ENCODE data around the gene IL2RA. TPM values are rescaled to one million over a fixed set of nuclear protein-coding genes. Genes with fewer than 3 reads are reported as not detected.

IL2RA gene
- total RNA-seq, 1 donor: not detected

GRCh38 chr10:6102128-6102527, 40.0 kb upstream of the IL2RA start:
- DNase-seq (ENCODE audit: insufficient read length, low spot score, missing footprints): no peak
- no peak overlapping the region for H3K27ac ChIP-seq (ENCODE audit: low read depth, low read length)
- H3K36me3 ChIP-seq (ENCODE audit: insufficient read depth, low read length): peaks cover 54% of the 10 kb centered on the region
- H4K20me1 ChIP-seq (ENCODE audit: insufficient read depth, low read length): peaks cover 2% of the 10 kb centered on the region
- no peak for TF ChIP-seq CTCF (IDR thresholded peaks at IDR 0.05; ENCODE audit: extremely low read depth, low read depth, low read length)
- no peaks in the 10 kb centered on the region for H3K27me3 ChIP-seq (ENCODE audit: insufficient read depth, low read length)
- no peak overlapping the region for H3K4me2 ChIP-seq (ENCODE audit: insufficient read depth, low read length)
- peaks cover 55% of the 10 kb centered on the region for H3K79me2 ChIP-seq (ENCODE audit: insufficient read depth, low read length)
- H3K4me3 ChIP-seq (ENCODE audit: insufficient read depth, low read length): no peak overlapping the region
- H3K4me1 ChIP-seq (ENCODE audit: insufficient read depth, low read length): no peaks in the 10 kb centered on the region
- H2AFZ ChIP-seq (ENCODE audit: low read length): no peak overlapping the region
- no peaks in the 10 kb centered on the region for H3K9me3 ChIP-seq (ENCODE audit: low read depth, low read length)

DNA sequence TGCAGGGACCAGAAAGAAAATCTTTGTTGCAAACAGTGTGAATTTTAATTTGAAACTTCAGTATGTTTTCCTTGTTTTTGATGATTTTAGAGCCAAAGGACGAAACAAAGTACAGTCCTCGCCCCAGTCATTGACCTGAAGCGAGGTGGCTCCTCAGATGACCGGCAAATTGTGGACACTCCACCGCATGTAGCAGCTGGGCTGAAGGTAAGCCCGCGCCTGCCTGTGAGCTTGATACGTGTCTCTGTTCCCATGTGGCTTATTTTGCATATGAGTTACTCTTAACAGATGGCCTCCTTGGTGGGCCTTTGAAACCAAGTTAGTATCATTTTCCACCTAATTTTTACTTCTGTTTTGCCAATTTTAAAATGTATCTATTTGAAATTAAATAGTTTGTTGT, 39.0 kb upstream of the IL2RA start:
- H3K4me1 ChIP-seq (ENCODE audit: insufficient read depth, low read length): no peaks in the 10 kb centered on the region
- H3K27me3 ChIP-seq (ENCODE audit: insufficient read depth, low read length): no peaks in the 10 kb centered on the region
- no peak overlapping the region for H3K4me3 ChIP-seq (ENCODE audit: insufficient read depth, low read length)
- H3K27ac ChIP-seq (ENCODE audit: low read depth, low read length): no peak overlapping the region
- peaks cover 65% of the 10 kb centered on the region for H3K79me2 ChIP-seq (ENCODE audit: insufficient read depth, low read length)
- H3K9me3 ChIP-seq (ENCODE audit: low read depth, low read length): no peaks in the 10 kb centered on the region
- no peak for DNase-seq (ENCODE audit: insufficient read length, low spot score, missing footprints)
- TF ChIP-seq CTCF (IDR thresholded peaks at IDR 0.05; ENCODE audit: extremely low read depth, low read depth, low read length): no peak
- no peak overlapping the region for H2AFZ ChIP-seq (ENCODE audit: low read length)
- H3K36me3 ChIP-seq (ENCODE audit: insufficient read depth, low read length): peaks cover 51% of the 10 kb centered on the region
- H3K4me2 ChIP-seq (ENCODE audit: insufficient read depth, low read length): no peak overlapping the region
- peaks cover 3% of the 10 kb centered on the region for H4K20me1 ChIP-seq (ENCODE audit: insufficient read depth, low read length)

DNA sequence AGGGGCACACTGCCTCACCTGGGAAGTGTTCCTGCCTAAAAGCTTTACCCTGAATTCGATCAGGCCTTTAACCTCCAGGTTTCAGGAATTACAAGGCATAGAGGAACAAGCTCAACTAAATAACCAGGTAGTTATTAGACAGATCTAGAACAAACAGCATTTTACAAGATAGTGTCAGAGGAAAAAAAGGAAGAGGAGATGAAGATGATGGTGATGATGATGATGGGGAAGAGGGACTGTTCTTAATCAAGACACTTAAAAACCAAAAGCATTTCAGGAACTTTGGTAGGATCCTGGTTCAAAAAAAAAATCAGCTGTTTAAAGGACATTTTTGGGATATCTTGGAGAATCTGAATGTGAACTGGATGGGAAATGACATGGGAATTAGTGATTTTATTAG, 38.2 kb upstream of the IL2RA start:
- no peak overlapping the region for H3K4me2 ChIP-seq (ENCODE audit: insufficient read depth, low read length)
- no peak for DNase-seq (ENCODE audit: insufficient read length, low spot score, missing footprints)
- H3K79me2 ChIP-seq (ENCODE audit: insufficient read depth, low read length): peaks cover 73% of the 10 kb centered on the region
- H3K4me1 ChIP-seq (ENCODE audit: insufficient read depth, low read length): peaks cover 6% of the 10 kb centered on the region
- peaks cover 6% of the 10 kb centered on the region for H4K20me1 ChIP-seq (ENCODE audit: insufficient read depth, low read length)
- H3K27me3 ChIP-seq (ENCODE audit: insufficient read depth, low read length): no peaks in the 10 kb centered on the region
- TF ChIP-seq CTCF (IDR thresholded peaks at IDR 0.05; ENCODE audit: extremely low read depth, low read depth, low read length): no peak
- H3K9me3 ChIP-seq (ENCODE audit: low read depth, low read length): no peaks in the 10 kb centered on the region
- no peak overlapping the region for H3K27ac ChIP-seq (ENCODE audit: low read depth, low read length)
- no peak overlapping the region for H2AFZ ChIP-seq (ENCODE audit: low read length)
- H3K4me3 ChIP-seq (ENCODE audit: insufficient read depth, low read length): no peak overlapping the region
- H3K36me3 ChIP-seq (ENCODE audit: insufficient read depth, low read length): peaks cover 51% of the 10 kb centered on the region

GRCh38 chr10:6098156-6098555, 36.0 kb upstream of the IL2RA start:
- DNase-seq (ENCODE audit: insufficient read length, low spot score, missing footprints): no peak
- Histone ChIP-seq H4K20me1 (ENCODE audit: insufficient read depth, low read length) (peaks cover 16% of the 10 kb centered on the region), H3K4me1 (ENCODE audit: insufficient read depth, low read length) (peaks cover 6% of the 10 kb centered on the region), H3K36me3 (ENCODE audit: insufficient read depth, low read length) (peaks cover 34% of the 10 kb centered on the region), H3K9me3 (ENCODE audit: low read depth, low read length) (no peaks in the 10 kb centered on the region), H3K4me3 (ENCODE audit: insufficient read depth, low read length) (no peak overlapping the region), H3K27me3 (ENCODE audit: insufficient read depth, low read length) (no peaks in the 10 kb centered on the region), H3K79me2 (ENCODE audit: insufficient read depth, low read length) (peaks cover 86% of the 10 kb centered on the region), H2AFZ (ENCODE audit: low read length) (no peak overlapping the region), H3K27ac (ENCODE audit: low read depth, low read length) (no peak overlapping the region), H3K4me2 (ENCODE audit: insufficient read depth, low read length) (no peak overlapping the region)
- TF ChIP-seq CTCF (IDR thresholded peaks at IDR 0.05; ENCODE audit: extremely low read depth, low read depth, low read length): no peak
